ENCODE data around the gene NKX2-4.

DNA sequence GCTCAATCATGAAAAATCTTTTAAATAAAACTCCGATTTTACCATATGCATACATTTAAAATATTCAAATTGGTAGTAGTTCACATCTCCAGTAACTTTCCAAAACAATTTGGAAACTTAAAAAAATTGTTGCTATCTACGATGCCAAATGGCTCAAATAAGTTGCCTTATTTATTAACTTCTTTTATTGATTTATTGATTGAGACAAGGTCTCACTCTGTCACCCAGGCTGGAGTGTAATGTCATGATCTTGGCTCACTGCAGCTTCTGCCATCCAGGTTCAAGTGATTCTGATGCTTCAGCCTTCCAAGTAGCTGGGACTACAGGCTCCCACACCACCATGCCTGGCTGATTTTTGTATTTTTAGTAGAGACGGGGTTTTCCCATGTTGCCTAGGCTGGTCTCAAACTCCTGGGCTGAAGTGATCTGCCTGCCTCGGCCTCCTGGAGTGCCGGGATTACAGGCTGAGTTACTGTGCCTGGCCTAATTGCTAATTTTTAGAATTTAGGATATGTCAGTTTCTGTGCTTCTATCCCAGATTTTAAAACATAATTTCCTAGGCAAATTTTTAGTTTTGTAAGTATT is 12.9 kb downstream of the NKX2-4 start:
- TF ChIP-seq CTCF (conservative IDR thresholded peaks at IDR 0.05 in 1 of 2, IDR thresholded peaks at IDR 0.05 in 1 of 2; ENCODE audit: low read depth in 1 of 2, low read length in 2 of 2) (no peak), EZH2 (IDR thresholded peaks at IDR 0.05; ENCODE audit: low read length, missing control alignments) (no peak)
